Measurements from ENCODE around the gene ANXA3. TPM values are rescaled to one million over a fixed set of nuclear protein-coding genes. Genes with fewer than 3 reads are reported as not detected.

ANXA3 gene
- total and polyA plus RNA-seq, 3 donors from 2014 or later, result 1.1 to 6.4 (median 3.5) TPM

- Histone ChIP-seq H3K9me3 (no peaks in the 10 kb centered on the region), H3K36me3 (ENCODE audit: low read depth, missing control alignments) (no peaks in the 10 kb centered on the region), H3K27ac (no peak overlapping the region), H3K27me3 (no peaks in the 10 kb centered on the region), H3K4me3 (no peak overlapping the region), H3K4me1 (no peaks in the 10 kb centered on the region)
- no peak for DNase-seq
- TF ChIP-seq POLR2A (IDR thresholded peaks at IDR 0.05), result no peak
- TF ChIP-seq CTCF (IDR thresholded peaks at IDR 0.05), result no peak
- intact Hi-C loops (cut with DNase I; ENCODE audit: low total_unique reads), result loop anchor here (10.0 kb wide), 1 partner anchor 249 kb away; no protein-coding TSS in a partner anchor
- 80 to 83% methylated on average over 7 of the region's 7 CpGs for WGBS, 2 donors
These were observed 64.5 kb downstream of the ANXA3 start for GRCh38 chr4:78616046-78616498.

- intact Hi-C loops (cut with DNase I; ENCODE audit: low total_unique reads), result loop anchor here (10.0 kb wide), 1 partner anchor 246 kb away; no protein-coding TSS in a partner anchor
- no peak for DNase-seq
- Histone ChIP-seq H3K27me3 (no peaks in the 10 kb centered on the region), H3K36me3 (ENCODE audit: low read depth, missing control alignments) (no peaks in the 10 kb centered on the region), H3K27ac (no peak overlapping the region), H3K9me3 (no peaks in the 10 kb centered on the region), H3K4me3 (no peak overlapping the region), H3K4me1 (no peaks in the 10 kb centered on the region)
- no peak for TF ChIP-seq CTCF (IDR thresholded peaks at IDR 0.05)
- no peak for TF ChIP-seq POLR2A (IDR thresholded peaks at IDR 0.05)
- WGBS, 2 donors, result 74 to 82% methylated on average over 1 of the region's 1 CpG
These were observed 66.9 kb downstream of the ANXA3 start for GRCh38 chr4:78618436-78618835.

- intact Hi-C loops (cut with DNase I; ENCODE audit: low total_unique reads), result no loop called here
- 54 to 69% methylated on average over 4 of the region's 4 CpGs for WGBS, 2 donors
- Histone ChIP-seq H3K27ac (no peak overlapping the region), H3K9me3 (no peaks in the 10 kb centered on the region), H3K4me3 (no peak overlapping the region), H3K36me3 (ENCODE audit: low read depth, missing control alignments) (no peaks in the 10 kb centered on the region), H3K4me1 (no peaks in the 10 kb centered on the region), H3K27me3 (no peaks in the 10 kb centered on the region)
- TF ChIP-seq POLR2A (IDR thresholded peaks at IDR 0.05) (no peak), CTCF (IDR thresholded peaks at IDR 0.05) (no peak)
- peak; percentile 36 for DNase-seq
These were observed 69.8 kb downstream of the ANXA3 start for GRCh38 chr4:78621395-78621794.

GRCh38 chr4:78622253-78622979, 70.8 kb downstream of the ANXA3 start:
- 68 to 69% methylated on average over 6 of the region's 6 CpGs for WGBS, 2 donors
- H3K9me3 ChIP-seq, result no peaks in the 10 kb centered on the region
- H3K27me3 ChIP-seq, result no peaks in the 10 kb centered on the region
- H3K36me3 ChIP-seq (ENCODE audit: low read depth, missing control alignments), result no peaks in the 10 kb centered on the region
- no peak for TF ChIP-seq CTCF (IDR thresholded peaks at IDR 0.05)
- TF ChIP-seq POLR2A (IDR thresholded peaks at IDR 0.05), result no peak
- no peak for DNase-seq
- no peak overlapping the region for H3K4me3 ChIP-seq
- H3K27ac ChIP-seq, result no peak overlapping the region
- no peaks in the 10 kb centered on the region for H3K4me1 ChIP-seq
- intact Hi-C loops (cut with DNase I; ENCODE audit: low total_unique reads), result no loop called here

GRCh38 chr4:78624048-78624447, 72.5 kb downstream of the ANXA3 start:
- no peak for DNase-seq
- Histone ChIP-seq H3K27me3 (no peaks in the 10 kb centered on the region), H3K4me1 (no peaks in the 10 kb centered on the region), H3K4me3 (no peak overlapping the region), H3K27ac (no peak overlapping the region), H3K36me3 (ENCODE audit: low read depth, missing control alignments) (no peaks in the 10 kb centered on the region), H3K9me3 (no peaks in the 10 kb centered on the region)
- 92 to 94% methylated on average over 7 of the region's 7 CpGs for WGBS, 2 donors
- TF ChIP-seq CTCF (IDR thresholded peaks at IDR 0.05) (no peak), POLR2A (IDR thresholded peaks at IDR 0.05) (no peak)
- intact Hi-C loops (cut with DNase I; ENCODE audit: low total_unique reads), result no loop called here
